Lung microvascular endothelial cell (primary cell): ENCODE measurements around the gene PTPRN2. TPM values are rescaled to one million over a fixed set of nuclear protein-coding genes. Genes with fewer than 3 reads are reported as not detected.

ENCODE experiments used
- DNase-seq, 2 donors: peaks; one replicate each; pipeline versions ENCODE4 v3.0.0 to v3.0.0-alpha.2; 2010; ENCODE audit warnings: low read depth in 2 of 2
- total RNA-seq: library from RNA; depleted of rRNA; stranded (reverse); fragments of >200 nt; gene quantifications from 2 replicates; pipeline ENCODE4 v1.2.1, GENCODE V29; 2014

PTPRN2 gene
- total RNA-seq, 1 donor from 2014 or later, result 4.6 TPM

DNA sequence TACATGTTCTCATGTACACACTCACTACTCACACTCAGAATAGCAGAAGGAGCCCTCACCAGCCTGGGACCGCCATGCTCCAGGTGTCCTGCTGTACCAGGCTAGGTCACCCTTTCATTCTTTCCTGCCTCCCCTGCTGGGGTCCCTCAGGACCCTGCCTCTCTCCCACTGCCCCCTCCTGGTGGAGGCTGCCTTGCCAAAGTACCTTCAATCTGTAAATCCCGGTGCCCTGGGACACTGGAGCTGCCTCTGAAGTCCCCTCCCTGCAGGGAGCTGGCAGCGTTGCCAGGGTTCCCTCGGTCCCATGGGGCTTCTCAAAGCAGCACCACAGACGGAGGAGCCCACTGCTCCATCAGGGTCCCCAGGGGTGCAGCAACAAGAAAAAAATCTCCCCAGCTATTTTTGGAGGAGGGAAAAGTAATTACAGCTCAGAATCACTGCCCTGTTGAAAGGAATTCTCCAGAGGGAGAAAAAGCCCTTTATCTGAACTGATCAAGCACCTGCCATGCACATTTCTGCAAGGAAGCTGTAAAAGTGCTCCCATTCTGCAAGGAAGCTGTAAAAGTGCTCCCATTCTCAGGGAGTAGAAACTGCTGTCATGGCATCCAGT, 259.9 kb downstream of the PTPRN2 start:
- no peak for DNase-seq

DNA sequence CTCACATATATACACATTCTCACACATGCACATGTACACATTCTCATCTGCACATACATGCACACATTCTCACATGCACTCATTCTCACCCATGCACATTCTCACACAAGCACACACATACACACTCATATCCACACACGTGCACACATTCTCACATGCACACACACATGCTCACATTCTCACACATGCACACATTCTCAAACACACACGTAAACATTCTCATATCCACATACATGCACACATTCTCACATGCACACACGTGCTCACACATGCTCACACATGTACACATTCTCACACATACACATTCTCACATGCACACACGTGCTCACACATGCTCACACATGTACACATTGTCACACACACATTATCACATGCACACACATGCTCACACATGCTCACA, 260.6 kb downstream of the PTPRN2 start:
- DNase-seq, result no peak

DNA sequence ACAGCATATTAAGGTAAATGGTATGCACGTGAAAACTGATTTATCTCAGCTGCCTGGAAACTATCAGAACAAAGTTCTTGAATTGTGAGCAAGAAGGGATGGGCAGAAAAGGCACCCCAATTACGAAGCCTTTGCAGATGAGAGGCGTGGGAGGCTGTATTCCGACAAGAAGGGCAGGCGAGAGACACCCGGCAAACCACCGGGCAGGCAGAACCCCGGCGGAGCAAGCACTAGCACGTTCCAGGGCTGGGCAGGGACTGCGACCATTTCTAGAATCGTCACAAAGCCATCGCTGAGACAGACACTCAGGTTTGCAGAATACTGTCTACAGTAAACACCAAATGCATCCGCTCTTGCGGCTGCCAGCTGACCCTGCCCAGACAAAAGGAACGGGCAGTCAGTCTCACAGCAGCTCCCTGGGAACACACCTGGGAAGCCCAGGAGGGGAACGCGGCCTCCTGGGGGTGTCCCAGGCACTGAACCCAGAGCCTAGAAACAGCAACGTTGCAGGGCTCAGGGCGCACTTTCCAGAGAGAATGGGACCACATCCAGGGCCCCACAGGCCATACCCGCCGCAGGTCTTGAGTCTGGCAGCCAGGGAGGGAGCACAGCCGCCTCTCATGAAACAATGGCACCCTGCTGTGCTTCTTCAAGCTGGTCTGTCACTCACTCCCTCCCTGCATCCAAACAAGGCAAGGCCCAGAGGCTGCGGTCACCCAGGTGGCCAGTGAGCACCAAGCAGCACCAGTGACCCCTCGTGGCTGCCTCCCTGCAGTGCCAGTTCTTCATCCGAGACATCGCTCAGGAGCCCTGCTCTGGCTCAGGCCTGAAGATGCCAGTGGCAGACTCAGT, 261.9 kb downstream of the PTPRN2 start:
- DNase-seq, result no peak

DNA sequence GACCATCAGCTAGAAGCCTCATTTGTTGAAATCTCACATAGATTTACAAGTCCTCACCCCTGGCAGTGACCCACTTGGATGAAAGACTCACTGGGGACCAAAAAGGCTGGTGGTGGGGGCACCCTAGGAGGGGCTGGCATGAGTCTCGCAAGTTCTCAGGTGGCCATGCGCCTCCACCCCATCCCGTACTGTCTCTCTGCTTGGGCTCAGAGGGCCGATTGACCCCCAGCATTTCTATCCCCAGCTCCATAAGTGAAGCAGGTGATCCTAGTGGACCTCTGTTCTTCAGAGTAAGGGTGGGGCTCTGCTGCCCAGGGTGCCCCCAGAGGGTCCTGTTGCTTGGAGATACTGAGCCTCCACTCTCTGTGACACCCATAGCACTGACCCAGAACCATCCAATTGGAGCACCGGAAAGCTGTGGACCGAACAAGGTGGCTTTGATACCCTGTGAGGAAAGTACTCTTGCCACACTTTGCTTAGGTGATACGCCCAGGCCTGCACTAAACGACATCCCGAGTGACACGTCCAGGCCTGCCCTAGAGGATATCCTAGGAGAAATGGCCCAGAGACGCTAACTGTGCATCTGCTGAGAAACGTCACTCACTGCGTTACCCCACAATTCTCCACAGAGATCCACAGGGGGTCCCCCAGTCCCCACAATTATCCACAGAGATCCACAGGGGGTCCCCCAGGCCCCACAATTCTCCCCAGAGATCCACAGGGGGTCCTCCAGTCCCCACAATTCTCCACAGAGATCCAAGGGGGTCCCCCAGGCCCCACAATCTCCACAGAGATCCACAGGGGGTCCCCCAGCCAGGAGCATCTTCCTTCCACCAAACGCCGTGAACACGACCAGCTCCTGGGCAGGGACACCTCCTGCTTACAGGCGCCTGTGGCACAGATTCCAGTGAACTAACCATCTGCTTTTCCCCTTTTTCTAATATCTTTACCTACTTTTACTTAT, 262.9 kb downstream of the PTPRN2 start:
- no peak for DNase-seq

DNA sequence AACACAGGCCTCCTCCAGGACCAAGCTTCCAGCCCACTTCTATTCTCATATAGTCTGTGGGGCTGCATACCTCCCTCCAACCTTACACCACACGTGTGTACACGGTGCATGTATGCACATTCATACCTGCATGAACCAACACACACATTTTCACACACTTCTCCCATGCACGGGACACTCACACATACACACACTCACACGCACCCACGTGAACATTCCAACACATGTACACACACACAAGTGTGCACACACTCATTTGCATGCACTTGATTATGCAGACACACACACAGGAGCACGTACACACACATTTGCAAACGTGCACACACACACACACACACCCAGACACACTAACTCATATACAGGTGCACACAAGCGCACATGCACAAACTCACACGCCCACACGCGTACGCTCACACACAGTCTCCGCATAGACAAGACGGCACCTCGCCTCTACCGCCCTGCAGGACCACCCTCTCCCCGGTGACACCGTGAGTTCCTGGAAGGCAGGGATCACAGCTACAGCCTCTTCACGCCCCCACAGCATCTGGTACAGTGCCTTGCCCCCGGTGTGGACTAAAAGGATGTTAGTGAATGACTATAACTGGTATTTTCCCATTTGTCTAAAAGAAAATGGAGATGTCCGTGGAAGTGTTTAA, 263.8 kb downstream of the PTPRN2 start:
- no peak for DNase-seq

DNA sequence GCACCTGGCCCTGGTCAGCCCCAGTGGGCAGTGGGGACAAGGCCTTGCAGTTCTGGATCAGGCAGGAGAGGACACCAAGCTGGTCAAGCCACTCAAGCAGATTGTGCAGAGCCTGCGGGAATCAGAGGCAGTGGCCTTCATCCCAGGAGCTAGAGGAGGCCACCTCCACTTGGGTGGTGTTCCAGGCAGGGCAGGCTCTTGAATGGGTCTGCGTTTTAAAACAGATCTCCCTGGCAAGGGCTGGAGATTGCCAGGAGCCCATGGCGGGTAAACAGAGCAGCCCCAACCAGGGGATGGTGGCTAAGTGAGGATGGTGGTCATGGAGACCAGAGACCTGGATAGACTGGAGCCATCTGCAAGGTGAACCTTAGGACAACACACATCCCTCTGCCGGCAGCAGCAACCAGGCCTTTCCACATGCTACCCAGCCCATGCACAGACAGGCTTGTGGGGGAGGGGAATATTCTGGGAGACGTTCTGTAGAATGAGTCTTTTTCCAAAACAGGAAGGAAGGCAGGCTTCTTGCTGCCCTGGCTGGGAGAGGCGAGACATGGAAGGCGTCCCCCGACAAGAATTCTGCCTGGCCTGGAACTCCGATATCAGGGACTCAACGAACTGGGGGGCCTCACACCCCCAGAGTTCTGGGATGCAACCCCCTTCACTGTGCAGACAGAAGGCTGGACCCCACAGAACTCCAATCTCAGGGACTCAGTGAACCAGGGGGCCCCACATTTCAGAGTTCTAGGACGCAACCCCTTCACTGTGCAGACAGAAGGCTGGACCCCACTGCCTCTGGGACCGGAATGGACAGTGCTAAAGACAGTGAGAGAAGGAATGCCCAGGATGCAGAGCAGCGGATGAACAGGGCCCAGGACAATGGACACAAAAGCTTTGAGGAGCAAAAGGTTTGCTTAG, 264.8 kb downstream of the PTPRN2 start:
- no peak for DNase-seq

DNA sequence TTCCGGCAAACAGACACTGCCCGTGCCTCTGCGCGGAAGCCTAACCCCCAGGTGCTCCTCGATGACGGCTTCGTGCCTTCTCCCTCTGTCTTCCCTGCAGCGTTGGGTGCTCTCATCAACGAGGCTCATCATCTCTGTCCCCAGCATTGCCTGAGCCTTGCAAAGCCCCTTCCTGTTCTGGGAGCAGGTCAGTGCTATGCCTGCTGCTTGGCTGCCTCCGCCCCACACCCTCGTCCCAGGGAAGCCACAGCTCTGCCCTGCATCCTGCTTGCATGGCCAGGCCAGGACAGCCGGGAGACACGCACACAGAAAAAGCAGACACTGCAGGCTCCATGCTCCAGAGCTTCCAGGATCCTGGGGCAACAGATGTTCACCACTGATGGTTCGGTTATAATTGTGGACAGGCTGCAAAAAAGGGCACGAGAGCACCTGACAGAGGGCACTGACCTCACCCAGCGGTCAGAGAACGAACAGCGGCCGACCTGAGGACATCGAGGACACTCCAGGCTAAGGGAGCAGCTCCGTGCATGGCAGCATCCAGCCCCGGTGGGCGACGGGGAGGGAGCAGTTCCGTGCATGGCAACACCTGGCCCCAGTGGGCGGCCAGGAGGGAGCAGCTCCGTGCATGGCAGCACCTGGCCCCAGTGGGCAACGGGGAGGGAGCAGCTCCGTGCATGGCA, 265.5 kb downstream of the PTPRN2 start:
- DNase-seq, result no peak

DNA sequence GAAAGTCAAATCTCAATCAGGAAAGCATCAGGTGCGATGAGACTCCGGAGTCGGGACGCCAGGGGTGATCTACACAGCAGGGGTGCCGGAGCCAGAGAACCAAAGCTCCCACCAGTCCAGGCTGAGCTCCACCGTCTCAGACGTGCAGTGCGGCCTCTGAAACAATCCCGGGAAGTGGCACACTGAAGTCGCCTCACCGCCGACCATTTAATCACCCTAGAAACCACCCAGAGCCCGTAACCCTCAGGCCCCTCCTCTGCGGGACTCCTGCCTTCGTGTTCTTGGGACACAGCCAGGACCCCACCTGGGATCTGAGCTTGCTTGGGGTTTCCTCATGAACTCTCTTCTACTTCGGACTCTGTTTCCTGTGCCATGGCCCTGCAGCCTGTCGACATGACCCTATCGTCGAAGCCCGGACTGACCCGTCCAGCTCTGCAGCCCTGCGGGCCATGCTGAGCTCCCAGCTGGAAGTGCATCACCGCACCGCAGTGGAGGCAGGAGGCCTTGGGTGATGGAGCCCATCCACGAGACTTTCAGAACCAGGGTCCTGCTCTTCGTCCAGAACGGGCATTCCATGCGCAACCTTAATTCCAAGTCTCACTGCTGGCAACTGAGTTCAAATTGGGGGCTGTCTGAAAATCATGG, 266.4 kb downstream of the PTPRN2 start:
- no peak for DNase-seq

DNA sequence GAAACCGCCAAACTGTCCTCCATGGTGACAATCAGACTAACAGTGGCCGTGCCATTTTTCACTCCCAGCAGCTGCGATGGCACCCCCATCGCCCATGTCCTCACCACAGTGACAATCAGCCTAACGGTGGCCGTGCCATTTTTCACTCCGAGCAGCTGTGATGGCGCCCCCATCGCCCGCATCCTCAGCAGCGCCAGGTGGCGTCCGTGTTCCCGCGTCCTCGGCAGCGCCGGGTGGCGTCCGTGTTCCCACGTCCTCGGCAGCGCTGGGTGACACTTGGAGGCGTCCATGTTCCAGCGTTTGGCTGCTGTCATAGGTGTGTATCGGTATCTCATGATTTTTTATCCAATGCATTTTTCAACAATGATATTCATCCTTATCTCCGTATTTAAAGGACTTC, 267.3 kb downstream of the PTPRN2 start:
- DNase-seq, result no peak

DNA sequence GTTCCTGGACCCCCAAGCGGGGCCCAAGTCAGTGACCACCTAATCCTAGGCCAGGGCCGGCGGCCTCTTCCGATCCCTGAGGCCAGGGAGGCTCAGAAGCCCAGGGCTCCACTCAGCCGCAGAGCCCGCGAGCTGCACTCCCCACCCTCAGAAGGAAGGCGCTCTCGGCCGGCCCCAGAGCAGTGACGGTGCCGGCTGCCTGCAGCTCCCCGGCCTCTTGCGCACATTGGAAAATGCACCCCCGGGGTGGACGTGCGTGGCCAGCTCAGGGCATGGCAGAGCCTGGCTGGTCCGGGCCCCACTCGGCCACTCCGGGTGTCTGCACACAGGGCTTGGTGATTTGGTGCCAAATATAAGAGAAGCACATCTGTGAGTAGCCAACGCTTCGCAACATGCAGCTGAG, 269.1 kb downstream of the PTPRN2 start:
- DNase-seq, result no peak

DNA sequence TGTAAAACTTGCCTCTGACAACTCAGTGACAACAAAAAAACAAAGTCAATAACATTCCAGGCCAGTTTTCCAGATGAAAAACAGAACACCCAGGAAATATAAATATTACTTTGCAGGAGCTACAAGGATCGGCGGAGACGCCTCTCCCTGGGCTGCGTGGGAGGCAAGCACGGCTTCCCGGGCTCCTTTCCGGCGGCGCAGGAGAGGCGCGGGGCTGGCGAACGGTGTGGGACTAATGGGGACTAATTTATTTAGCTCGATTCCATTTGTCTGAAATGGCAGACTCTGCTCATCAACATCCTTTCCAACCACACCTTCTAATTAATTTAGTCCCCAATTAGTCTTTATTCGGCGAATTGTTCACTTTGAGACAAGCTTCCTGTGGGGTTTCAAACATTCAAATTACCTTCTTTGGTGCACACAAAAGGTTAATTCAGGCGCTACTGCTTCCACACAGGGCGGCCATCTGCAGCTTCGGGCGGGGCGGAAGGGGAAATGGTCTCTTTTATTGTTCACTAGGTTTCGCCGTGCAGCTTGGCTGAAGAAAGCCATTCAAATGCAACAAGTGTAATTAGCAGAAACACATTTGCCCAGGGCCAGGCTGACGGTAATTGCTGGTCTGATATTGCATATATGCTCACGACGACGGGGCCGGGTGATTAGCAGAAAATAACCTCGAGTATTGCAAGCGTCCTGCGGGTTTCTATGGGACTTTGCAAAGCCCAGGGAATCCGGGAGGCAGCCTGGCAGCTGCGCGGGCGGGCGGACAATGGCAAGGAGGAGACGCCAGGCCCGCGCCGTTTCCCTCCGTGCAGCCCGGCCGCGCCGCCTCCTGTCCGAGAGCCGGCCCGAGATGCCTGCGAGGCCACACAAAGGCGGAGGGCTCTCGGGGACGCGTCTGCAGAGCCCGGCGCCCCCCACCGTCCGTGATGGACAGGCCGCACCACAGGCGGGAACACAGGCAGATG, 270.1 kb downstream of the PTPRN2 start:
- no peak for DNase-seq

DNA sequence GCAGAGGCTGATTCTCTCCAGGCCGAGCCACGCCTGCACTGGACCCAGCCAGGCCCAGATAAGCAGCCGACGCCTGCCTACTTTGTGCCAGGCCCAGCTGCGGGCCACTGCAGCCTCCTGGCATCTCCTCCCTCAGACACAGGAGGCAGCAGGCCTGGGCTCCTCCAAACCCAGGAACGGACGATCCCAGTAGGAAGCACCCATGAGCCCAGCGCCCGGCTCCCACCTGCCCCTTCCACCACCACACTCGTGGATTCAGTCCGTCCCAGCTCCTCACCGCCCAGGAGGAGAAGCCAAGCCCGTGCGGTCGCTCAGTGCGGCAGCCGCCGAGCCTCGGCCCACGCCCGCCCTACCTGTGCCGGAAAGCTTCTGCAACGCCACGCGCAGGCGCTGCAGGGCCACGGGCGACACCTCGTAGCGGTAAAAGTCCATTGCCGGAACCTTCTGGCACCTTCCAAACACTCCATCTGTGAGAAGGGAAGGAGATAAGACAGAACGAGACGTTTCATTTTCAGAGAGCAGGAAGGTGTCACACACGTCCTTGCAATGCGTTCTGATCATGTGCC, 271.1 kb downstream of the PTPRN2 start:
- DNase-seq, result no peak

DNA sequence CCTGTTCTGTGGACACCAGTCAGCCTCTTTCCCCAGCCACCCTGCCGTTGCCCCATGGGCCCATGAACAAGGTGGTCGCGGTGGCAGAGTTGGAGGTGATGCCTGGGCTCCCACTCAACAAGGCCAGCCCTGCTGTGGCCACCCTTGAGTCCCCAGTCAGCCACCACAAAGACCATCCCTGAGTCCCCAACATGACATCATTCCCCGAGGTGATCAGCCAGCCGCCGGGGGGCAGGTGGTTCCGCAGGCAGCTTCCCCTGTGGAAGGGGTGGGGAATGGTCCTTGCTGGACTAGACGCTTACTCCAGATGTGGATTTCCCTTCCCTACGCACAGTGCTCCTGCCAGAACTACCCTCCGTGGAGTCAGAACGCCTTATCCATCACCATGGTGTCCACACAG, 271.7 kb downstream of the PTPRN2 start:
- no peak for DNase-seq

DNA sequence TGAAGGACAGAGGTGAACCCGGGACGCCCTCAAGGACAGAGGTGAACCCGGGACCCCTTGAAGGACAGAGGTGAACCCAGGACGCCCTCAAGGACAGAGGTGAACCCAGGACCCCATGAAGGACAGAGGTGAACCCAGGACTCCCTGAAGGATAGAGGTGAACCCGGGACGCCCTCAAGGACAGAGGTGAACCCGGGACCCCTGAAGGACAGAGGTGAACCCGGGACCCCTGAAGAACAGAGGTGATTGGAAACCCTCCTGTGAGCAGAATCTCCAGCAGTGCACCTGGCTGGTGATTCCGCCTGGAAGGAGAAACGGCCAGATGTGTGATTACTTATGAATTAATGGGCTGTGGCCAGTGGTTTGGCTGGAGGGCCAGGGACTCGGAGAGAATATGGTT, 272.3 kb downstream of the PTPRN2 start:
- no peak for DNase-seq

DNA sequence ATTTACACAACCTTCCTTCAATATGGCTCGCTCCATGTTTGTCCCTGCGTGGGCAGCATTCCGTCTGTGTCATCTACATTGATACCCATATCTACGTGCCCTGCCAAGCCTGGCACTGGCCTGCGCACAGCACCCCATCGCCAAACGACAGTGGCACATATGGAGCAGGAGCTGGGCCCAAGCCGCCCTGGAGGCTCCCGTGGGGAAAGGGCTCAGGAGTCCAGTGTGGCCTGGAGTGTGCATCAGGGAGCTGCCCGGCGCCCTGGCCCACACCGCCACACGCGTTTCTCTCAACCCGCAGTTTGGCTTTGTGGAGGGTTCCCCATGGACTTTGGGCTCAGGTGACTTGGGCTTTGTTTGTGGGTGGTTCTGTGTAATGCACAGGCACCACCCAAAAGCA, 273.2 kb downstream of the PTPRN2 start:
- no peak for DNase-seq

DNA sequence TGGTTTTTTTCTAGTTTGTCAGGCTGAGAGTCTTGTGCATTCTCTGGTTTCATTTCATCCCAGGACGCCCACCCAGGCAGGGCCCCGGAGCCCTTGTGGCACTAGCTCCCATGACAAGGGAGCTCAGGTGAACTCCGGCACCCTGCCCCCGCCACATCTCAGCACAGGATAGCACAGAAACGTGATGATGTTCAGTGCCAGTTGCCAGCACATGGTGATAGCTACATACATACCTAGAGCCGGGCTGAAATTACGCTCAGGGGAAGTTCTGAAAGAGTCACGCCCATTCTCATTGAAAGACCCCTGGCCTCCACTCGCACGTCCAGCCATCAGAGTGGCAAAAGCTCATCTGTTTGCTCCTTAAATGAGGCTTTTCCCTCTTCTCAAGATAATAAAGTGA, 273.7 kb downstream of the PTPRN2 start:
- DNase-seq, result no peak

DNA sequence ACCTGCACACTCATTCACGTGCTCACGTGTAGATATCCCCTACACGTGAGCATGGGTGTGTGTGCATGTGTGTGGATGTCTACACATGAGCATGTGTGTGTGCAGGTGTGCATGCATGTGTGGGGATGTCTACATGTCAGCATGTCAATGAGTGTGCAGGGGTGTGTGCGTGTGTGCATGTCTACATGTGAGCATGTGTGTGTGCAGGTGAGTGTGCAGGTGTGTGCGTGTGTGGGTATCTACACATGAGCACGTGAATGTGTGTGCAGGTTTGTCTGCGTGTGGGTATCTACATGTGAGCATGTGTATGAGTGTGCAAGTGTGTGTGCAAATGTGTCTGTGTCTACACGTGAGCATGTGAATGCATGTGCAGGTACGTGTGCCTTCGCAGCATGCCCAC, 274.8 kb downstream of the PTPRN2 start:
- DNase-seq, result no peak

DNA sequence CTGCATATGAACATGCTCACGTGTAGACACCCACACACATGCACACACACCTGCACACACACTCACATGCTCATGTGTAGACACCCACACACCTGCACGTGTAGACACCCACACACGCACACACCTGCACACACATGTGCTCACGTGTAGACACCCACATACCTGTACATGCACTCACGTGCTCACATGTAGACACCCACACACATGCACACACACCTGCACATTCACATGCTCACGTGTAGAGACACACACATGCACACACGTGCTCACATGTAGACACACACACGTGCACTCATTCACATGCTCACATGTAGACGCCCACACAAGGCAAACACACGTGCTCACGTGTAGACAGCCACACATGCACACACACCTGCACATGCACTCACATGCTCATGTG, 275.8 kb downstream of the PTPRN2 start:
- DNase-seq, result no peak
